ENCODE data around the gene EYS.

DNA sequence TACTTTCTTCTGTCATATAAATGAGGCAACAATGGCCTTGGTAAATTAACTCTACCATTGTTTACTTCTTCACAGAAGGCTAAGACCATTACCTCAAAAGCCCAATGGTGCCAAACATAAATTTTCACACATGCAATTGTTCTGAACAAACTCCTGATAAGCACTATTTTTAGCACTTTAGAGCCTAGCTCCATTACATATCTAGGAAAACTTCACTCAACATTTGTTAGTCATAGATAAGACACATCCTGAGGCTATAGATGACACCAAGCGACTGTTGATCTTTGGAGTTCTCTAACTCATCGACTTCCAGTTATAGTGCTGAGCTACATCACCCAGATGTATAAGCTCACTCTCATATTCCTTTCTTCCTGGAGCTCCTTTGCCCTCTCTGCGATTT is 245.9 kb downstream of the EYS start:
- TF ChIP-seq MAZ (IDR thresholded peaks at IDR 0.05; ENCODE audit: borderline replicate concordance, low read depth, low read length) = no peak
- no peak for TF ChIP-seq CTCF (IDR thresholded peaks at IDR 0.05)
- TF ChIP-seq, protein P1, sequence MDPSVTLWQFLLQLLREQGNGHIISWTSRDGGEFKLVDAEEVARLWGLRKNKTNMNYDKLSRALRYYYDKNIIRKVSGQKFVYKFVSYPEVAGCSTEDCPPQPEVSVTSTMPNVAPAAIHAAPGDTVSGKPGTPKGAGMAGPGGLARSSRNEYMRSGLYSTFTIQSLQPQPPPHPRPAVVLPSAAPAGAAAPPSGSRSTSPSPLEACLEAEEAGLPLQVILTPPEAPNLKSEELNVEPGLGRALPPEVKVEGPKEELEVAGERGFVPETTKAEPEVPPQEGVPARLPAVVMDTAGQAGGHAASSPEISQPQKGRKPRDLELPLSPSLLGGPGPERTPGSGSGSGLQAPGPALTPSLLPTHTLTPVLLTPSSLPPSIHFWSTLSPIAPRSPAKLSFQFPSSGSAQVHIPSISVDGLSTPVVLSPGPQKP (IDR thresholded peaks at IDR 0.05; ENCODE audit: low read depth, low read length) = no peak
- TF ChIP-seq, protein P2, sequence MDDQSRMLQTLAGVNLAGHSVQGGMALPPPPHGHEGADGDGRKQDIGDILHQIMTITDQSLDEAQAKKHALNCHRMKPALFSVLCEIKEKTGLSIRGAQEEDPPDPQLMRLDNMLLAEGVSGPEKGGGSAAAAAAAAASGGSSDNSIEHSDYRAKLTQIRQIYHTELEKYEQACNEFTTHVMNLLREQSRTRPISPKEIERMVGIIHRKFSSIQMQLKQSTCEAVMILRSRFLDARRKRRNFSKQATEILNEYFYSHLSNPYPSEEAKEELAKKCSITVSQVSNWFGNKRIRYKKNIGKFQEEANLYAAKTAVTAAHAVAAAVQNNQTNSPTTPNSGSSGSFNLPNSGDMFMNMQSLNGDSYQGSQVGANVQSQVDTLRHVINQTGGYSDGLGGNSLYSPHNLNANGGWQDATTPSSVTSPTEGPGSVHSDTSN (IDR thresholded peaks at IDR 0.05) = no peak
- TF ChIP-seq E2F6 (IDR thresholded peaks at IDR 0.05; ENCODE audit: borderline replicate concordance, low read depth) = no peak
- TF ChIP-seq, protein P3, sequence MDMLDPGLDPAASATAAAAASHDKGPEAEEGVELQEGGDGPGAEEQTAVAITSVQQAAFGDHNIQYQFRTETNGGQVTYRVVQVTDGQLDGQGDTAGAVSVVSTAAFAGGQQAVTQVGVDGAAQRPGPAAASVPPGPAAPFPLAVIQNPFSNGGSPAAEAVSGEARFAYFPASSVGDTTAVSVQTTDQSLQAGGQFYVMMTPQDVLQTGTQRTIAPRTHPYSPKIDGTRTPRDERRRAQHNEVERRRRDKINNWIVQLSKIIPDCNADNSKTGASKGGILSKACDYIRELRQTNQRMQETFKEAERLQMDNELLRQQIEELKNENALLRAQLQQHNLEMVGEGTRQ (IDR thresholded peaks at IDR 0.05) = no peak
- no peak for TF ChIP-seq SMC3 (IDR thresholded peaks at IDR 0.05)
- TF ChIP-seq POLR2A (IDR thresholded peaks at IDR 0.05; ENCODE audit: low read length) = no peak
- TF ChIP-seq HOXB13 (CRISPR knock-in tag; IDR thresholded peaks at IDR 0.05; ENCODE audit: low read depth) = no peak
- TF ChIP-seq HDAC2 (IDR thresholded peaks at IDR 0.05) = no peak
- no peak for TF ChIP-seq RAD21 (conservative IDR thresholded peaks at IDR 0.05 in 1 of 2, IDR thresholded peaks at IDR 0.05 in 1 of 2)
- TF ChIP-seq HMGXB4 (CRISPR knock-in tag; IDR thresholded peaks at IDR 0.05; ENCODE audit: borderline replicate concordance) = no peak
- no peak for TF ChIP-seq BHLHE40 (IDR thresholded peaks at IDR 0.05; ENCODE audit: low read depth, low read length)
- no peak for TF ChIP-seq CEBPB (IDR thresholded peaks at IDR 0.05)

Data from A549 (cell line).